Measurements from ENCODE around the gene CALML3. TPM values are rescaled to one million over a fixed set of nuclear protein-coding genes. Genes with fewer than 3 reads are reported as not detected.

CALML3 gene
- total RNA-seq, 2 donors from 2014 or later, result not detected

DNA sequence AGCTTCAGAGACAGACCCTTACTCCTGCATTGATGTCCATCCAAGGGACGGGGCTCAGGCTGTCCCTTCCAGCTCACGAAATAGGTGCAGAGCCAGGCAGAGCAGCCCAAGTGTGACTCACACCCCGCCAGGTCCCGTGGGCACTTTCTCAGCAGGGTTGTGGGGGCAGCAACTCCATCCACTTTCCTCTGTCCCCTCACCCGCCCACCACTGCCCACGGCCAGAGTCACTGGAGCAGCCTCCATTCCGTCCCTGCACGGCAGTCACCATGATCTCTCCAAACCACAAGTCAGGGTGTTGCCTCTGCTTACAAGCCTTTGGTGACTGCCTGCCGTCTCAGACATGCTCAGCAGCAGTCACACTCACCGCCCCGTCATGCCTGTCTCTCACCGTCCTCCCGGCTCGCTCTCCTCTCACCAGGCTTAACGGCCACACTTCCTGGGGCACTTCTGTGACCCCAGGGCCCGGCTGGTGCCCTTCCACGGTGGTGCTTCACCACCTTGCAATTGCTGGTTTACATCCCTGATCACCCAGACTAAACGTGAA lies 39.3 kb downstream of the CALML3 start:
- DNase-seq (ENCODE audit: low spot score), result no peak

GRCh38 chr10:5564537-5565204 lies 39.9 kb downstream of the CALML3 start:
- no peaks in the 10 kb centered on the region for H3K9me3 ChIP-seq

More for the DNA sequence above, 39.3 kb downstream of the CALML3 start:
- no peaks in the 10 kb centered on the region for H3K36me3 ChIP-seq
- no peak overlapping the region for H3K27ac ChIP-seq
- TF ChIP-seq CTCF (IDR thresholded peaks at IDR 0.05), result no peak
- H3K9me3 ChIP-seq, result no peaks in the 10 kb centered on the region
- no peak overlapping the region for H3K4me3 ChIP-seq
- H3K27me3 ChIP-seq, result no peaks in the 10 kb centered on the region
- H3K4me1 ChIP-seq, result no peaks in the 10 kb centered on the region

GRCh38 chr10:5565205-5565545 lies 40.4 kb downstream of the CALML3 start:
- Histone ChIP-seq H3K27me3 (no peaks in the 10 kb centered on the region), H3K9me3 (no peaks in the 10 kb centered on the region), H3K27ac (no peak overlapping the region), H3K4me1 (no peaks in the 10 kb centered on the region), H3K4me3 (no peak overlapping the region), H3K36me3 (no peaks in the 10 kb centered on the region)
- no peak for DNase-seq (ENCODE audit: low spot score)
- no peak for TF ChIP-seq CTCF (IDR thresholded peaks at IDR 0.05)

More at GRCh38 chr10:5564537-5565204, 39.9 kb downstream of the CALML3 start:
- TF ChIP-seq CTCF (IDR thresholded peaks at IDR 0.05), result no peak
- H3K4me3 ChIP-seq, result no peak overlapping the region
- H3K27ac ChIP-seq, result no peak overlapping the region
- no peaks in the 10 kb centered on the region for H3K27me3 ChIP-seq
- H3K36me3 ChIP-seq, result no peaks in the 10 kb centered on the region
- no peak for DNase-seq (ENCODE audit: low spot score)
- H3K4me1 ChIP-seq, result no peaks in the 10 kb centered on the region

DNA sequence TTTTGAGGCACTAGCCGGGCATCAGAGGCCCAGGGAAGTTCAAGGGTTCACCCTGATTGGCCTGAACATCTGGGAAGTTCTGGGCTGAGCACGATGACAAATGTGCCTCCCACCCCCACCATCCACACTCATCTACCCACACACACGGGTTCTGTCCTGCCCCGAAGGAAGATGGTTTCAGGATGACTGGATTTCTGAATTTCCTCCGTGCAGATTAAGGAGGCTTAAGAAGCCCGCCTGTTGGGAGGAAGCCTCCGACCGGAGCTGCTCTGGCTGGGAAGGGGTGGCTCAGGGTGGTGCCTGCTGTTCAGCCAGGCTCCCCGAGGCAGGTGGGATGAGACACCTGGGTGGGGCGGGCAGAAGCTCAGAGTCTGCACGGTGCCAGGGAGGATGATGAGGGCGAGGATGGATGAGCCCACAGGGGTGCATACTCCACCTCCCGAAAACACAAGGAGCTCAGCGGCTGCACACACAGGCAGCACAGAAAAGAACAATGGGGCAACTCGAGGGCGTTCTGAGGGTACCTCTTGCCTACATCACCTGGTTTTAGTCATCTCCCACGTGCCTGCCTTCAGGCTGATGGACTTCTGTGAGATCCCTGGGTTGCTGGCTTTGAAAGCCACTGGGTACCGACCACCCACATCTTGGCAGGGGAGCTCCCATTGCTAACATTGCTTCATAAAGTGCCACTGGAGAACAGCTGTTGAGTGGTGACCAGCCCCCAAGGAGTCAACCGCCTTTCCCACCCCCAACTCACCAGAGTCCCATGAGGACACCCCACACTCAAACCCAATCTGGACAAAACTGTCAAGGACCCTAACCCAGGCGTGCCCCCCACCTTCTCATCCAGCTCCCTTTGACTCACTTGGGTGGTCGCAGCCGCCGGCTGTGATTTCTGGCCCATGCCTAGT lies 41.2 kb downstream of the CALML3 start:
- no peaks in the 10 kb centered on the region for H3K4me1 ChIP-seq
- no peaks in the 10 kb centered on the region for H3K36me3 ChIP-seq
- no peak overlapping the region for H3K4me3 ChIP-seq
- no peak for TF ChIP-seq CTCF (IDR thresholded peaks at IDR 0.05)
- no peak overlapping the region for H3K27ac ChIP-seq
- H3K27me3 ChIP-seq, result no peaks in the 10 kb centered on the region
- DNase-seq (ENCODE audit: low spot score), result no peak
- H3K9me3 ChIP-seq, result no peaks in the 10 kb centered on the region

DNA sequence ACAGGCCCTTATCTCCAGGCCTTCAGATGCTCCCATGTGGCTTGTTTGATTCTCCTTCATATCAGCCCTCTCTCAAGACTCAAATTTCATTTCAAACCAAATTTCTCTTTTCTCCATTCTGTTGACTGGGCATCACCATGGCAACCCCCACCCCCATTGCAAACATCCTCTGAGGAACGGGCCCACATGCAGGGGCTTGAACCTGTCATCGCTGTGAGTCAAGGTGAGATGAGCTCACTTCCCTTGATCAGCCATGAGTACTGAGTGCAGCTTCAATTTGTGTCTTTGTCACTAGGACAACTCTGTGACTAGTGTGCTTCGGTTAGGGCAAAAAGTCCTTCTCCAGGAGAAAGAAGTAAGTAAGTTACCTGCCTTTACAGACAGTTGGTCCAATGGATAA lies 41.9 kb downstream of the CALML3 start:
- no peak for TF ChIP-seq CTCF (IDR thresholded peaks at IDR 0.05)

More for the DNA sequence above, 41.9 kb downstream of the CALML3 start:
- Histone ChIP-seq H3K4me3 (no peak overlapping the region), H3K27ac (no peak overlapping the region), H3K4me1 (no peaks in the 10 kb centered on the region), H3K9me3 (no peaks in the 10 kb centered on the region), H3K36me3 (no peaks in the 10 kb centered on the region), H3K27me3 (no peaks in the 10 kb centered on the region)
- no peak for DNase-seq (ENCODE audit: low spot score)
